Measurements from ENCODE around the gene SCN4B.
A peak's percentile ranks its signal among the peaks of the same experiment; 100 is the strongest.

Gene SCN4B

DNA sequence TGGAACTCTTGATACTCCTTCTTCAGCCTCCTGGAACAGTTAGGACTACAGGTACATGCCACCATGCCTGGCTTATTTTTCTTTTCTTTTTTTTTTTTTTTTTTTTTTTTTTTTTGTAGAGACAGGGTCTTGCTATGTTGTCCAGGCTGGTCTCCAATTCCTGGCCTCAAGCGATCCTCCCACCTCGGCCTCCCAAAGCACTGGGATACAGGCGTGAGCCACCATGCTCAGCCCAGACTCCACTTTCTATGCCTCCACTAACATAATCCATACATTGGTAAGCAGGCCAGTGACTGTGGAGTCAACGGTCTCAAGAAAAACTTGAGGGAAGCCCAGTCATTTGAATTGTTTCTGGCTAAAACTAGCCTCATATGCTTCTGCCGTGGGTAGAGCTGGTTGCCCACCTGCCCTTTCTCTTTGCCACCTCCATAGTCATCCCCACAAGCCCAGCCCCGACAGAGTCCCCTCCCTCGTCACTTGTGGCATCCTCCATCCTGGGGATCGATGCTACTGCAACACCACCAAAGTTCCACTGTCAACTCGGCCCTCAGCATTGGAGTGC lies 21.5 kb upstream of the SCN4B start:
- DNase-seq (ENCODE audit: low spot score) = no peak

DNA sequence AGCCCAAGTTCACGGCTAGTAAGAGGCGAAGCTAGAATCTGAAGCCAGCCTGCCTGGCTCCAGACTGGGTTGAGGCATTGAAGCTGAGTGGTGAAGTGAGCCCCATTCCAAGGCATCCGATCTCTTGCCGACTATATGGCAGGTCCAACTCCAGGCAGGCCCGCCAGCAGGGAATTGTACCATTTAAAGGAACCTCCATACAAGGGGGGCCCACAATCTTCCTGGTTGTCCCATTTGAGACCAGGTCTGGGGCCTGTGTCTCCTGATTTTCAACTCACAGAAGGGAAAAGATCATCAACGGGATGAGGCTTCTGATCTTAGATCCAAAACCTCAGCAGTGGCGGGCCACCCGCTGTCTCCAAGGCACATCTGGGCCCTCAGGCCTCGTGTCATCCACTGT lies 19.7 kb upstream of the SCN4B start:
- no peak for DNase-seq (ENCODE audit: low spot score)

DNA sequence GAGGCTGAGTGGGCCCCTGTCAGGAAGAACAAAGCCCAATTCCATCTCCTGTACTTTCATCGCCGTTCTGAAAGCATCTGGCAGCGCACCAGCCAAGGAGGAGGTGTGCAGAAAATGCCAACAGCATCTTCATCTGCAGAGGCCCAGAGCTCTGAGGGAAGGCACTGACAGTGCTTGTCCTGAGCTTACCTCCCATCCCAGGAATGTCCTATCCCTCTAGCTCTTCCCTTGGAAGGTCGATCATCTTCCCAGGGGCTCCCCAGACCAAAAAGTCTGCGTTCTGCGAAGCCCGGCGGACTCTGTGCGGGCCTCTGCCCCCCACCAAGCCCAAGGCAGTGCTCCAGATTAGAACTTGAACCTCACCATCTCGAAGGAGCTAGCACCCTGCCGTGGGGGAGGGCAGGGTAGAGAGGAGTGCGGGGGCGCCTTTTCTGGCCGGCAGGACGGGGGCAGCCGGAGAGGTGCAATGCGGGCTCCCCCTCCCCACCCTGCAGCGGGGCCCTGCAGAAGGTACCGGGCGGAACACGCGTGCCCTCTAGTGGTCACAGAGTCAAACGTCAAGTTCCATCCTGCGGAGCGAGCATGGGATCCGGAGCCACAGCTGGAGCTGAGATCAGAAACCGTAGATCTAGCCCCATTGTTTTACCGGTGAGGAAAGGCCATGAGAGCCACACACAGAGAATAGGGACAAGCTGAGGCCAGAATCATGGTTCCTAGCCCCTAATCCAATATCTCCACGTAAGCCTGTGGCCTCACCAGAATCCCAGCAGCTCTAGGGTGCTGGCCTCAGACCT lies 18.8 kb upstream of the SCN4B start:
- DNase-seq (ENCODE audit: low spot score) = peak; percentile 84

DNA sequence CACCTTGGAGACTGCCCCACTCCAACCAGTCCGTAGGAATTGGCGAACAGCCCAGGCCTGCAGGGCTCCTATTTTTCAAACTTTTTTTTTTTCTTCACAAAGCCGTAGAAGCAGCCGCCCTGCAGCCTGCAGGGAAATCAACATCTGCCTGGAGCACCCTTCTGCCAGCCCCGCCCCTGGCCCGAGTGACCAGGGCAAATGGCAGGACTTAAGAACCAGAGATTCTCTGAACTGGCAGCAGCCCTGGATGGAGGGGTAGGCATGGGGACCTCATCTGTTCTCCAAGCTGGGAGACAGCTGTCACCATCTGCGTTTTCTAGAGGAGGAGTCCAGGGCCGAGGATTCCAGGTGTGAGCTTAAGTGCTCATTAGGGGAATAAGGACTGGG lies 18.3 kb upstream of the SCN4B start:
- no peak for DNase-seq (ENCODE audit: low spot score)

DNA sequence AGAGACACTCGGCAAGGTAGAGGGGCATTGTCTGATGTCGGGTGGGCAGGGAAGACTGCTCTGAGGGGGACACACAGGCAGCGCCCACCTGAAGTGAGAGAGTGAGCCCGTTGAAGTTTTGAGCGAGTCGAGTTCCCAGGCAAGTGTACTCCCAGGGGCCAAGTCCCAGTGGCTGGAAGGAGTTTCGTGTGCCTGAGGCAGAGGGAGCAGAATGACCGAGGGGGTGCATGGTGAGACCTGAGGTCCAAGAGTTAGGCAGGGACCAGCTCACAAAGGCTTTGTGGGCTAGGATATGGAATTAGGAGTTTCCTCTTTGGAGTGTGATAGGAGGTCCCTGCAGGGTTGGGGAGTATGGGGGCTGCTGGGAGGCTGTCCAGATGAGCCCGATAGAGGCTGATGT lies 17.6 kb upstream of the SCN4B start:
- no peak for DNase-seq (ENCODE audit: low spot score)

DNA sequence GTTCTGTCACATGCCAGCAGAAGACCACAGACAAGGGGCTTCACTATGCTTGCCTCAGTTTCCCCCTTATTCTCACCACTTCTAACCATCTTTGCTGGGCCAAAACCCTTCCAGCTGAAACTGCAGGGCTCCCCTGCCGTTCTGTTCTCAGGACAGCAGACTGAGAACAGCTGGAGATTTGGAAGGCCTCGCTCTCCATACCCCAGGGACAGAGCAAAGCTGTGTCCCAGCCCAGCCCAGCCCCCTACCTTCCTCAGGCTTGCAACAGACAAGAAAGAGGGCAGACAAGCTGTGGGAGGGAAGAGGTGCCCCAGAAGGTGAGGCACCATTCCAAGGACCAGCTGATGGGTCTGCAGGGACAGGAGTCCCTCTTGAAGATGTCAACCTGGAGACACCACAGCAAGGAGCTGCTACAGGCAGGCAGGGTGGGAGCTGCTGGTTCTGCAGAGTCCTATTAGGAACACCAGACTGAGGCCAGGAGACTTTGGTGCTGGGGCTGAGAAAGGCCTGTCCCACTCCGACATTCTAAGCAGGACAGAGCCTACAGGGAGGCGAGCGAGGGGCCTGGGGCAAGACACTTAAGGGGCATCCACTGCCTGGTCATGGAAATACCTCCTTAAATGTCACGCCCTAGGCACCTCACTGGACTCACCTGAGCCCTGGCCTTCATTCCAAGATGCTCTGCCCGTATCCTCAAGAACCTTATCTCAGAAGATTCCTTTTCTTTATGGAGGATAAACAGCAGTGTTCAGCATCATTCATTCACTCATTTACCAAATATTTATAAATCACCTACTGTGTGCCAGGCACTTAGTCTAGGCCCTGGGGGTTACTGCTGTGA lies 16.9 kb upstream of the SCN4B start:
- no peak for DNase-seq (ENCODE audit: low spot score)

DNA sequence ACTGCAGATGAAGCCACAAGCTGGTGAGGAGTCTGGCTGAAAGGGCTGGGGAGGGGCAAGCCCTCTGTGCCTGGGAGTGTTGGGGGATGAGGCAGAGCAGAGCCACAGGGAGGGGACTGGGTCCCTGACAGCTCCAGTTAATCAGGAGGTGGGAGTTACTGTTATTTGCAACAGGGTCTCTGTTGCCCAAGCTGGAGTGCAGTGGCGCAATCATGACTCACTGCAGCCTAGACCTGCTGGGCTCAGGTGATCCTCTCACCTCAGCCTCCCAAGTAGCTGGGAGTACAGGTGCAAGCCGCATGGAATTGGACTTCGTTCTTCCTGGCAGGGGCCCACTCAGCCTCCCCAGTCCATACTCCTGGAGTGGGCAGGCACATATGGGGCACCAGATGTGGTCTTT lies 16.1 kb upstream of the SCN4B start:
- DNase-seq (ENCODE audit: low spot score) = no peak

DNA sequence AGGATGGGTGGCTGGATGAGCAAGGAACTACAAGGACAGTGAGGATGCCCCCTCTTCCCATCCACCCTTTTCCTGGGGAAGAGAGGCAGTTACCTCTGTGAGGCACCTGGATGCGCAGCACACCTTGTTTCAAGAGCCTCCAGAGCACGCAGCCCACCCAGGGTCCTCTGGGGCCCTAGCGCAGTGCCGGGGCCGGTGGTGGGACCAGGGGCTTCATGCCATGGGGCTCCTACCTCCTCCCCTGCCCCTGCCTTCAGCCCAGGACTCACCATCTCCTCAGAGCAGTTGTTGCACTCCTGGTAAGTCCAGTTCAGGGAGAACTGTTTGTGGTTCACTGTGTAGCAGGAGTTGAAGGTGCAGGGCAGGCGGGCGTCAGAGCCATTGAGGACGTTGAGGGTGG lies 15.7 kb upstream of the SCN4B start:
- DNase-seq (ENCODE audit: low spot score) = no peak

DNA sequence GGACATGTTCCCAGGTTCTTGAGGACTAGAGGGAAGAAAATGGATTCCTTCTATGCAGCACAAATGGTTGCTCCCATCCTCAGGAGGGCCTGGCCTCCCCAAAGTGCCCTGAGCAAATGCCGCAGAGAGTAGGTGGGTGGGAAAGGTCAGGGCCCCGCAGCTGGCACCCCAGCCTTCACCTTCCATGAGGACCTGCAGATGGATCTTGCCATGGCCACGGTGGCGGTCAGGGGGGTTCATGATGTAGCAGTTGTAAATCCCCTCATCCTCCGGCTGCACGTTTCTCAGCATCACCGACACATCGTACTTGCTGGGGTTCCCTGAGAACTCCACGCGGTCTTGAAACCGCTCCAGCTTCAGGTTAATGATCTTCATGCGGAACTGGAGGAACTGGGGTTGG lies 15.3 kb upstream of the SCN4B start:
- no peak for DNase-seq (ENCODE audit: low spot score)

DNA sequence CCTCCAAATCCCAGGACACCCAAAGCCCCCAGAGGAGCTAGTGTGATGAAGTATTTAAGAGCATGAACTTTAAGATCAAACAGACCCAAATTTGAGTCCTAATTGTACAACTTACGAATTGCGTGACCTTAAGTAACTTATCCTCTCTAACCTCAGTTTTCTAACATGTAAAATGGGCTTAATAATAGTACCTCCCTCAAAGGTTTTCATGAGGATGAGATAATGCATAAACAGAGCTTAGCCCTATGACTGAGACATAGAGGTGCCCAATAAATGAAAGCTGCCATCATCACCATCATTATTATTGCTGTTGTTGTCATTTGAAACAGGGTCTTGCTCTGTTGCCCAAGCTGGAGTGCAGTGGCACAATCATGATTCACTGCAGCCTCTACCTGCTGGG lies 14.6 kb upstream of the SCN4B start:
- no peak for DNase-seq (ENCODE audit: low spot score)

DNA sequence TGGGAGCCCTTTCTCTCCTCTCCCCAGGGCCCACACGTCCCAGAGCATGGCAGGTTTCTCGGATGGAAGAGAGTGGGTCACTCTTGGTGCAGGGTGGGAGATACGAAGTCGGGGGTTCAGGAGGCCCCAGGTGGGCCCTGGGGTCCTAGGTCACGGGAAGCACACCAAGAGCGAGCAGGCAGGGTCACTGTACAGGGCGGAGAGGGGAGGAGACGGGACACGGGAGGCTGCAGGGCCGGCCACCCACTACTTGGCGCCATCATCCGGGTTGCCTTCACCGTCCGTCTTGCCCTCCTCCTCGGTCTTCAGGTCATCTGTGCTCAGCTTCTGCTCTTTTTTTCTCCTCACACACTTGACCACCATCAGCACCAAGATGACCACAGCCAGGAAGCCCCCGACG lies 14.0 kb upstream of the SCN4B start:
- no peak for DNase-seq (ENCODE audit: low spot score)

DNA sequence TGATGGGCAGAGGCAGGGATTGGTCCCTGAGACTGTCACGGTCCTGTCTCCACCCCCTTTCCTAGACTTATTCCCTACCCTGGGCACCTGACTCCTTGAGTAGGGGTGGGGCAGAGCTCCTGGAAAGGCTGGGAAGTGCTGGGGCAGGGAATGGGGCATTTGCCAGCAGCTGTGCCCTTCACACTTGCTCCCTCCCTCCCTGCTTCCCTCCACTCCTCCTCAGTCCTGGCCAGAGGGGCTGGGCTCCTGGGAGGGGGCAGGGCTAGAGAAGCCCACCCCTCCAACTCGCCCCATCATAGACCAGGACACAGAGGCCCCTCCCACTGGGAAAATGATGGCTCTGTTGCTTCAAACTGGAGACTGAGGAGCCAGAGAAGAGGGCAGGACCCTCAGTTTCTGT lies 12.3 kb upstream of the SCN4B start:
- DNase-seq (ENCODE audit: low spot score) = no peak

DNA sequence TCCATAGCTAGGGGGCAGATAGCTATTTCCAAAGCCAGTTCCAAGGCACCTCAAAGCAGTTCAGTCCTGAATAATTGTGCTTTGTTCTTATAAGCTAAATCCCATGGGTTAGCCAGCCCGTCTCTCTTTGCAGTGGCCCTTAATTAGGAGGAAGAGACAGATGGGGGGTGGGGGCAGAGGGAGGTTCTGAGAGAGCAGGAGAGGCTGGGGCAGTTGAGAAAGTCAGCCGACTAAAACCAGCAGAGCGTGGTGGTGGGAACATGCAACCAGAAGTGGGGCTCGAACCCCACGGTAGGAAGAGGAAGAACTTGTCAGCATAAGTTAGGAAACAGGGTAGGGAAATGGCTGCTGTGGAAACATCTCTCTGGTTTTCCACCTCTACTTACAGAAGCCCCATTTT lies 10.9 kb upstream of the SCN4B start:
- DNase-seq (ENCODE audit: low spot score) = no peak

DNA sequence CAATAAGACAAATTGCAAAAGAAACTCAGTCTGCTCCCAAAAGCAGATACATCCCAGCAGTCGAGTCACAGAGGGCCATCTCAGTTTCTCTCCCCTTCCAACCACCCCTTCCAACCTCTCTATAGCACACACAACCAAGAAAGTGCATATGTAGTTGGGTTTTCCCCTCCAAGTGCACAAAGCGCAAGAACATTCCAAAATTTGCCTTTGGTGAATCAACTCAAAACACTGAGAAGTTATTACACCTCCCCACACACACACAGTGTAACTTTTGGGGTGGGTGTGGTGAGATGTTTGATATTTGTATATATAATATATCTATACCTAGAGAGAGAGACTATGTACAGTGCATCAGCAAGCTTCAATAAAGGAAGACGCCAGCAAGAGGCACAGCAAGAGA lies 10.2 kb upstream of the SCN4B start:
- no peak for DNase-seq (ENCODE audit: low spot score)

DNA sequence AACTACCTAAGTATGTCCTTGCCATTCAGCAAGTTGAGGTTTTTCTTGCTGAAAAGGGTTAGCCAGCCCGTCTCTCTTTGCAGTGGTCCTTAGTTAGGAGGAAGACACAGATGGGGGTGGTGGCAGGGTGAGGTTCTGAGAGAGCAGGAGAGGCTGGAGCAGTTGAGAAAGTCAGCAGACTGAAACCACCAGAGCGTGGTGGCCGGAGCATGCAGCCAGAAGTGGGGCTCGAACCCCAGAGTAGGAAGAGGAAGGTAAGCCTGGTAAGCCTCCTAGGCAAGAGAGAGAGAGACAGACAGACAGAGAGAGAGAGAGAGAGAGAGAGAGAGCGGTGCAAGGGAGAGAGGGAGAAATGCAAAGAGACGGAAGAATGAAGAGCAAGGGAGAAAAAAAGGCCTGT lies 9.2 kb upstream of the SCN4B start:
- DNase-seq (ENCODE audit: low spot score) = no peak

DNA sequence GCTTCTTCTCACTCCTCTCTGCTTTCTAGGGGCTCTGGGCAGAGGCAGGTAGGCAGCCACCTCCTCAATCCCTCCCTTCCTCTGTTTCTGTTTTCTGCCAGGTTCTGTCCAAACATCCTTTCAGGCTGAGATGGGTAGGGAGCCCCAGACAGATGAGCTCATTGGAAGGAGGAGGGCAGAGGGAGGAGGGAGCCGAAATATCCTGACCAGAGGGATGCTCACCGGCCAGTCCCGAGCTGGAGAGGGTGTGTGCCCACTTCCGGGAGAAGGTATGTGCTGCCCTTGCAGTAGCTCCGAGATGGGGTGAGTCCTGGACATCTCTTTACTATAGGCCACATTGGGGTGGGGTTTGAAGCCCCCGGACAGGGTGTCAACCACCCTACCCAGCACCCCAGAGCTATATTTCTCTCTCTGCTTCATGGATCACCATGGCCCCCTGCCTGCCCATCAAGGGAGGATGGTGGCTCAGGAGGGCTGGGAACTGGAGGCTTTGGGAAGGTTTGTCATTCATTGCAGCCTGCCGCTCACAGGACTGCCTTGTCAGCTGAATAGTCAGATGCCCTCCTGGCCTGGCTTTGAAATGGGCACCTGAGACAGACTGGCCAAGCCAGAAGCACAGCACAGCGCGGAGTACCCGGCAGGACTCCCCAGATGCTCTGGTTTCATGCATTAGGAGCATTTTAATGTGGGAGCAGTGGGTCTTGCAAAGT lies 4.7 kb upstream of the SCN4B start:
- DNase-seq (ENCODE audit: low spot score) = no peak

DNA sequence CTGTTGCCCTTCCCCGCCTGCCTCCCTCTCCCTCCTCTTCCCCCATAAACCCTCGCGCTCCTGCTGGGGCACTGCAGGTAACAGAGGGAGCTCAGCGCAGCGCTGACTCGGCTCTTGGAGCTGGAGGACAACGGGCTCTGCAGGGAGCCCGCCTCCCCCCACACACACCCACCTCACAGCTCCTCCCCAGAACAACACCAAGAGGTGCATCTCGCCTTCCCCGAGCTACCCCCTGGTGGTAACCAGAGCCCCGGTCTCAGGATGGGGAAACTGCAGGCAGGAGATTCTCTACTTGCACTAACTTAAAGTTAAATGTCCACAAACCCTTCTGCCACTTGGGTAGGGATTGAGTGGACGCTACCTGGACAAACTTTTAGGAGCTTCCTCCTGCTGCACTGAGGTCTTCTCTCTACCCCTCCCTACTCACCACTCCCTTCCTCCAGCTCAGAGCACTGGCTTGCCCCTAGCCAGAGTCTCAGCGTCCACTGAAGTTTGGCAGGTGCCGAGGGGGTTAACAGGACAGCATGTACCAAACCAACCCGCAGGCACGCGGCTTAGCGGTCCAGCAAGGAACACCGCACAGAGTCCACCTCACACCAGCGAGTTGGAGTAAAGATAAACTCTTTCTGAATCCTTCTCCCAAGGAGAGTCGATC lies 4.0 kb upstream of the SCN4B start:
- no peak for DNase-seq (ENCODE audit: low spot score)

DNA sequence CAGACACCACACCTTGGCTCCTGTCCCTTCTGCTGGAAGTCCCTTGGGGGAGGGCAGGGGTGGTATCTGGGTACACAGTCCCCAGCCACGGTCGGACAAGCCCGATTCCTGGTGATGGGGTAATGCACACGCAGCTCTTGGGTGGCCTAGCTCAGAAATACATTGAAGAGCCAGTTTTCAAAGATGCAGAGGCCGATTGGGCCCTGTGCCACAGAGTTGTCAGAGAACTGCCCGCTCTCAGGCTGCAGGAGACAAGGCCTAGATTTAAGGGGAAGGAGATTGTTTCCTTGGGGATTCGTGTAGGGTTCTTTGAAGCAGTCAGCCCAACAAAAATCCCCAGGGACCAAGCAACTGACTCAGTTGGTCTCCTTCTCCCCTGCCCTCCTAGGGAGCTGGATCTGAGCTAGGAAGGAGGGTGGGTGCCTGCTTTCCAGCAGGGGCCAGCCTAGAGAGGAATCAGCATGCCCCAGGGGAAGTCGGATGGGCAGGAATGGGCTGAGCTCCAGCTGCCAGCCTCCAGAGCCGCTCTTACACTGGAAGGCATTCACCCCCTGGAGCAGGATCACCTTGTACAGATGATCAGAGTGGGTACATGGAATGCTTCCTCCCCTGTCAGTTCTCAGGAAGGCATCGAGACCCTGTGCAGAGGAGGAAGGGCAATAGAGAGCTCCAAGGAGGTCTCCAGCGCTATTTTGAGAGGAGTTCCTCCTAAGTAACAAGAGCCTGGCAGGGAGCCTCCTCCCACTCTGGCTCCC lies 3.3 kb upstream of the SCN4B start:
- no peak for DNase-seq (ENCODE audit: low spot score)

DNA sequence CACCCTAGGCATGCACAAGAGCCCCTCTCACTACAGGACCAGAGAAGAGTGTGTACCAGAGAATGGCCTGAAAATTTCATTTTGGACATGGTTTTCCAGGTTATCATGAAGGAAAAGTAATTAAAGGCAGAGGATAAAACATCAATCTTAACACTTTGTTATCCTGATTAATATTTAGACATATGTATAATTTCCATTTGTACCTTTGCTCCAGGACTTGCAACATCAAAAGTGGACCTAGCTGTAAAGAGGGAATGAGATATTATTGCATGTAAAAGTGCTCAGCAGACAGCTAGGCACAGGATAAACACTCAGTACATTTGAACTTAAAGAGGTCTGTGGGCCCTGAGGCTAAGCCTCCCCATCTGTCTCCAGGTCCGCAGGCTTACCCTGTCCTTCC lies 2.0 kb upstream of the SCN4B start:
- no peak for DNase-seq (ENCODE audit: low spot score)

DNA sequence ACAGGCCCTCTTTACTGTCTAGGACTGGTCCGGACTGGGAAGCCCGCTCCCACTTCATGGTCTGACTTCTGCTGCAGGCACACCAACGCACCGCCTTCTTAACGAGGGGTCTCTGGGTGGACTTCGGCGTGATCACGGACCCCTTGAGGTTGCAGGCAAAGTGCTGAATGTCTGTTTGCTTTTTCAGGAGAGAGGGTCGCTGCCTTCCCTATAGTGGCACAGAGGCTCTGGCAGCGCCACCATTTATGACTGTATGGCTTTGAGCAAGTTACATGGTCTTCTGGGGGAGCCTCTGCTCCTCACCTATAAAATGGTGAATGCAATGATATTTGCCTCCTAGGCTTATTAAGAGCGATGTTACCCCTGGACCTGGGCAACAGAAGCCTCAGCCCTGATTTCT lies 1.4 kb upstream of the SCN4B start:
- DNase-seq (ENCODE audit: low spot score) = no peak

DNA sequence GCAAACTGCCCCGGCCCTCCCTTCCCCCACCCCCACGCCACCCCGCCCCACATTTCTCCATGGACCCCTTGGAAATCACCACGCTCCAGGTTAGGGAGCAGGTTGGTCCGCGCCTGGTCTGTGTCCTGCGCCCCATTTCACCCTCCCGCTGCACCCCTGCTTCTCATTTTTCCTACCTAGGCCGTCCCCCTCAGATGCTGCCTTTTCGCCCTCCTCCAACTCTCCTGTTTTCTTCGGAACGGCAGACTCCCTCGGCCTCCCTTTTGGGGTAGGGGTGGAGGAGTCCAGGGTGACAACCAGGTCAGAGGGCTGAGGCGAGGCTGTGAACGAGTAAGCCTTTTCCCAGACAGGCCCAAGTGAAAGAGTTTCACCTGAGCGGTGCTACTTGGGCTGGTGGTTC lies 893 bp upstream of the SCN4B start:
- DNase-seq (ENCODE audit: low spot score) = no peak

Data from AG08396 (cell line).